MM.1S (cell line): ENCODE data around the gene CD9.

Experiments
- DNase-seq: peaks from one replicate; pipeline ENCODE4 v3.0.0-alpha.2; 2015
- H2AFZ ChIP-seq: fragments of 300-600 bp; sonication (generic); 2 replicates; pipeline ENCODE4 v1.6.0; 2016; ENCODE audit warnings: antibody characterized with exemption, low read length
- H3F3A ChIP-seq: fragments of 300-600 bp; sonication (generic); 2 replicates; pipeline ENCODE4 v1.6.1; 2016; ENCODE audit warnings: mild to moderate bottlenecking, antibody characterized with exemption, low read length, moderate library complexity, mixed read lengths; ENCODE audit not compliant: insufficient read depth
- H3K27ac ChIP-seq: fragments of 300-600 bp; sonication (generic); 2 replicates; pipeline ENCODE4 v1.5.1; 2016; ENCODE audit warnings: mild to moderate bottlenecking, low read length
- H3K27me3 ChIP-seq: fragments of 300-600 bp; sonication (generic); replicated peaks from 2 replicates; pipeline ENCODE4 v1.6.0; 2016; ENCODE audit warnings: low read length; ENCODE audit not compliant: insufficient read depth
- H3K36me3 ChIP-seq: fragments of 300-600 bp; sonication (generic); replicated peaks from 2 replicates; pipeline ENCODE4 v1.6.1; 2016; ENCODE audit warnings: mild to moderate bottlenecking, low read length, mixed read lengths; ENCODE audit not compliant: insufficient read depth
- H3K4me1 ChIP-seq: fragments of 300-600 bp; sonication (generic); 2 replicates; pipeline ENCODE4 v1.6.1; 2016; ENCODE audit warnings: low read length, mixed read lengths
- H3K4me2 ChIP-seq: fragments of 300-600 bp; sonication (generic); 2 replicates; pipeline ENCODE4 v1.6.0; 2016; ENCODE audit warnings: low read depth, low read length
- H3K4me3 ChIP-seq: fragments of 300-600 bp; sonication (generic); 2 replicates; pipeline ENCODE4 v1.5.1; 2016; ENCODE audit warnings: low read length, mixed read lengths
- H3K79me2 ChIP-seq: fragments of 300-600 bp; sonication (generic); 2 replicates; pipeline ENCODE4 v1.6.1; 2016; ENCODE audit warnings: mixed run types, low read length, mixed read lengths
- H3K9ac ChIP-seq: fragments of 300-600 bp; sonication (generic); 2 replicates; pipeline ENCODE4 v1.6.1; 2016; ENCODE audit warnings: low read length, mixed read lengths
- H3K9me2 ChIP-seq: fragments of 300-600 bp; sonication (generic); replicated peaks from 2 replicates; pipeline ENCODE4 v1.6.1; 2016; ENCODE audit warnings: mild to moderate bottlenecking, low read length, mixed read lengths; ENCODE audit not compliant: insufficient read depth
- H3K9me3 ChIP-seq: fragments of 300-600 bp; sonication (generic); replicated peaks from 2 replicates; pipeline ENCODE4 v1.6.1; 2016; ENCODE audit warnings: mild to moderate bottlenecking, low read length, mixed read lengths; ENCODE audit not compliant: insufficient read depth
- H4K20me1 ChIP-seq: fragments of 300-600 bp; sonication (generic); 2 replicates; pipeline ENCODE4 v1.6.1; 2016; ENCODE audit warnings: mild to moderate bottlenecking, low read length, moderate library complexity, mixed read lengths; ENCODE audit not compliant: insufficient read depth
- EZH2 ChIP-seq: fragments of 300-600 bp; sonication (generic); optimal IDR thresholded peaks from 2 replicates; pipeline ENCODE3; 2017; ENCODE audit warnings: low read depth, mild to moderate bottlenecking, antibody characterized with exemption, low read length, mixed read lengths
- EZH2phosphoT487 ChIP-seq: fragments of 300-600 bp; sonication (generic); IDR thresholded peaks from 2 replicates; pipeline ENCODE4 v1.6.1; 2018; ENCODE audit warnings: antibody characterized with exemption, low read length
- TF ChIP-seq, protein P1 (sequence below): fragments of 300-600 bp; sonication (generic); IDR thresholded peaks from 2 replicates; pipeline ENCODE4 v1.5.1; 2016; ENCODE audit warnings: antibody characterized with exemption, low read length, mixed read lengths

The CD9 gene

DNA sequence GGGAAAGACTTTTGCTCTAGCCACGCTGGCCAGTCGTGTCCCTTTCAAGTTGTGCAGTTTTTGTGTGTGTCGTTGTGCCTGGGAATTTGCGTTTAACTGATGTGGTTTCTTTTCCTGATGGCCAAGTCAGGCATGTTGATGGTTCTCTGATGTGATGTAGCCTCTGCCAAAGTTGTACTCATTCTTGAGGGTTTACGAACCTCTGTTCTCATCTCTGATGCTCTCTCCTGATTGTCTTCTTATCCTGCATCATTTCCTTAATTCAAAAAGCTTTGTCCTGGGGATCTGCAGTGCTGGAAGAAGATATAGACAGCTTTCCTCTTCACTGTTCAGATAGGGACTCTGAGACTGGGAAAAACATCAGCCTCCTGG is 25.4 kb downstream of the CD9 start:
- Histone ChIP-seq H2AFZ (no peak overlapping the region), H3K4me3 (no peak overlapping the region), H3K4me2 (no peak overlapping the region), H3K27ac (no peak overlapping the region), H3K79me2 (peaks cover 91% of the 10 kb centered on the region), H3K9ac (no peak overlapping the region), H3K27me3 (no peaks in the 10 kb centered on the region), H3F3A (no peaks in the 10 kb centered on the region), H3K36me3 (peaks cover 6% of the 10 kb centered on the region; the same call in 1 of the 2 replicates), H3K9me2 (no peaks in the 10 kb centered on the region), H3K4me1 (no peaks in the 10 kb centered on the region), H3K9me3 (no peaks in the 10 kb centered on the region), H4K20me1 (no peaks in the 10 kb centered on the region)
- TF ChIP-seq, protein P1, sequence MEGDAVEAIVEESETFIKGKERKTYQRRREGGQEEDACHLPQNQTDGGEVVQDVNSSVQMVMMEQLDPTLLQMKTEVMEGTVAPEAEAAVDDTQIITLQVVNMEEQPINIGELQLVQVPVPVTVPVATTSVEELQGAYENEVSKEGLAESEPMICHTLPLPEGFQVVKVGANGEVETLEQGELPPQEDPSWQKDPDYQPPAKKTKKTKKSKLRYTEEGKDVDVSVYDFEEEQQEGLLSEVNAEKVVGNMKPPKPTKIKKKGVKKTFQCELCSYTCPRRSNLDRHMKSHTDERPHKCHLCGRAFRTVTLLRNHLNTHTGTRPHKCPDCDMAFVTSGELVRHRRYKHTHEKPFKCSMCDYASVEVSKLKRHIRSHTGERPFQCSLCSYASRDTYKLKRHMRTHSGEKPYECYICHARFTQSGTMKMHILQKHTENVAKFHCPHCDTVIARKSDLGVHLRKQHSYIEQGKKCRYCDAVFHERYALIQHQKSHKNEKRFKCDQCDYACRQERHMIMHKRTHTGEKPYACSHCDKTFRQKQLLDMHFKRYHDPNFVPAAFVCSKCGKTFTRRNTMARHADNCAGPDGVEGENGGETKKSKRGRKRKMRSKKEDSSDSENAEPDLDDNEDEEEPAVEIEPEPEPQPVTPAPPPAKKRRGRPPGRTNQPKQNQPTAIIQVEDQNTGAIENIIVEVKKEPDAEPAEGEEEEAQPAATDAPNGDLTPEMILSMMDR, result no peak
- no peak for TF ChIP-seq EZH2phosphoT487
- no peak for TF ChIP-seq EZH2
- DNase-seq, result no peak

DNA sequence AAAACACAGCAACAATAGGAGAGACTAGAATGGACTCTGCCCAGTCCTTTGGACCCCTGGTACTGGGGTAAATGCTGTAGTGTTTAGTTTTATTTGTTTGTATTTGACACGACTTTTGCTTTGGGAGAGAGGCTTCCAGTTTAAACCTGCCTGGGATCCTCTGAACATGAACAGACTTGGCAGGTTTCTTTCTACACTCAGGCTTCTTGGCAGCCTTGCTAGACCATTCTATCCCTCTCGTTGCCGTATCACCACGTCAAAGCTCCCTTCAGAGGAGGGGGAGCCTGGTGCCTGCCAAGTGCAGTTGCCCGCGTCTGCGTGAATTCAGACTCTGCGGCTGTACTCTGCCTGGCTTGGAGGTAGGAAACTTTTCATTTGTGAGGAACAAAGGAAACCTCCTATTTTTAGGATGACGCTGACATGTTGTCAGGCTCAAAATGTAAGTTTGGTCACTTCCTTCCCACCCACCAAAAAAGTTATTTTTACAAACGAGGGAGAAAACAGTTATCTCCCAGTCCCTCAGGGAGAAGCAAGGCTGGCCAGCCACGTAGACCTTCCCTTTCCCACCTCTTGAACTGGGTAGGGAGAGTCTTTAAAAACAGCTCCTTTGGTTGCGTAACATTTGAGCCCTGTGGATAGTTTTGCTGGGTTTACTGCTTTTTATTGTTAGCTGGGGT is 25.9 kb downstream of the CD9 start:
- no peak for DNase-seq
- TF ChIP-seq EZH2phosphoT487 (no peak), EZH2 (no peak)
- TF ChIP-seq, protein P1, result no peak
- no peak overlapping the region for H3K9ac ChIP-seq
- H3K79me2 ChIP-seq, result peaks cover 91% of the 10 kb centered on the region
- no peak overlapping the region for H3K4me3 ChIP-seq
- no peaks in the 10 kb centered on the region for H3F3A ChIP-seq
- no peak overlapping the region for H3K27ac ChIP-seq
- no peaks in the 10 kb centered on the region for H3K27me3 ChIP-seq
- H3K9me3 ChIP-seq, result no peaks in the 10 kb centered on the region
- H3K9me2 ChIP-seq, result no peaks in the 10 kb centered on the region
- H2AFZ ChIP-seq, result no peak overlapping the region
- H3K4me2 ChIP-seq, result no peak overlapping the region
- no peaks in the 10 kb centered on the region for H3K4me1 ChIP-seq
- H4K20me1 ChIP-seq, result no peaks in the 10 kb centered on the region
- peaks cover 6% of the 10 kb centered on the region; the same call in 1 of the 2 replicates for H3K36me3 ChIP-seq

DNA sequence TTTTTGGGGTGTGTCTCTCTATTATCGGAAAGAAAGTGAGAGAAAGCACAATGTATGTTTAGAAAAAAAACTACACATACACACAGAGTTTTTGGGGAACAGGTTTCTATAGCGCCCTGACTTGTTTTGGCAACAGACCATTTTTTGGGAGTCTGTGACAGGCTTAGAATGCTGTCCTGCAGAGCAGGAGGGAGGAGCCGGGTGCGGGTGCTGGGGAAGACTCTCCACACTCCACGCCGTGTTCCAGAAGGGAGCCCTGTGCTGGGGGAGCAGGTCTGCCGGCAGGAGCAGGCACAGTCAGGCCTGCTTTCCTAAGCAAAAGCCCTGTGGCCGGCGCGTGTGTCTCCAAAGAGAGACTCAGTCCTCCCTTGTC is 26.5 kb downstream of the CD9 start:
- peaks cover 91% of the 10 kb centered on the region for H3K79me2 ChIP-seq
- no peaks in the 10 kb centered on the region for H3K9me2 ChIP-seq
- H3K4me2 ChIP-seq, result no peak overlapping the region
- H3K36me3 ChIP-seq, result peaks cover 6% of the 10 kb centered on the region; the same call in 1 of the 2 replicates
- H3K4me1 ChIP-seq, result no peaks in the 10 kb centered on the region
- no peaks in the 10 kb centered on the region for H3F3A ChIP-seq
- H3K9ac ChIP-seq, result no peak overlapping the region
- H3K27me3 ChIP-seq, result no peaks in the 10 kb centered on the region
- H3K4me3 ChIP-seq, result no peak overlapping the region
- TF ChIP-seq EZH2 (no peak), EZH2phosphoT487 (no peak)
- H4K20me1 ChIP-seq, result no peaks in the 10 kb centered on the region
- H2AFZ ChIP-seq, result no peak overlapping the region
- no peak overlapping the region for H3K27ac ChIP-seq
- H3K9me3 ChIP-seq, result no peaks in the 10 kb centered on the region
- no peak for DNase-seq

DNA sequence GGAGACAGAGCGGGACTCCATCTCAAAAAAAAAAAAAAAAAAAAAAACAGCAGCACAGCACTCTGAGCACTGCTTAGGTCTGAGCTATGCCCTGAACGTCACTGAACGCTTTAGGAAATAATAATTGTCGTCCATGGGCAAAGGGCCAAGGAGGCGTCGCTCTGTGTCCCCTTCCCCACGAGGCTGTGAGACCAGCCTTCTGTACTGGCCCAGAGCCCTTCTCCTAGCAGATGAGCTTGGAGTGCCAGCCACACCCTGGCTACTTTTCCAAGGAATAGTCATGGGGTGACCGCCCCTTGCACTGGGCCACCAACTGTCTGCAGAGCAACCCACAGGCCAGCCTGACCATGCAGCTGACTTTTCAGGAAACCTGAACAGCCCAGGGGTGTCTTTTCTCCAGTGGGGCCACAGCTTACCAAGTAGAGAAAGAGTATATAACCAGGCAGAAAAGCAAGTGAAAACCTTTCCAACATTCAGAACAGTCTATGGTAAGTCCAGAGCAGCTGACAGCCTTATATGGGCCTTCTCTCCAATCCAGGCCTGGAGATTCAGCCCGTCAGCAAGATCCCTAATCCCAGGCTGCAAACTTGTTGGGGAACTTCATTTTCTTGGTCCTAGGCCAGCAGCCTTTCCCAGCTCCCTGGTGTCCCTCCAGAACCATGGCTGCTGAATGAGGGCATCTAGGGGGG is 28.5 kb downstream of the CD9 start:
- H3K9me3 ChIP-seq, result no peaks in the 10 kb centered on the region
- no peaks in the 10 kb centered on the region for H3K27me3 ChIP-seq
- H3K9me2 ChIP-seq, result no peaks in the 10 kb centered on the region
- TF ChIP-seq EZH2 (no peak), EZH2phosphoT487 (no peak)
- TF ChIP-seq, protein P1, result no peak
- no peak overlapping the region for H3K9ac ChIP-seq
- H4K20me1 ChIP-seq, result no peaks in the 10 kb centered on the region
- DNase-seq, result no peak
- peaks cover 6% of the 10 kb centered on the region; the same call in 1 of the 2 replicates for H3K36me3 ChIP-seq
- no peak overlapping the region for H3K4me3 ChIP-seq
- H3K79me2 ChIP-seq, result peaks cover 93% of the 10 kb centered on the region
- H3K27ac ChIP-seq, result no peak overlapping the region
- no peaks in the 10 kb centered on the region for H3F3A ChIP-seq
- no peak overlapping the region for H2AFZ ChIP-seq
- H3K4me2 ChIP-seq, result no peak overlapping the region
- H3K4me1 ChIP-seq, result peaks cover 7% of the 10 kb centered on the region
